Subcutaneous abdominal adipose tissue (tissue), 5 donors: ENCODE measurements around the gene KIR2DL3.
"Not testable (repeated sequence)": the region's sequence is repeated elsewhere in the genome, so short reads cannot be mapped to it uniquely, and the experiment has no call there.

Experiments
- H3K27ac ChIP-seq: one replicate; pipeline ENCODE4 v1.7.0; 2013; ENCODE audit warnings: low read depth, mild to moderate bottlenecking, inconsistent platforms, low read length, moderate library complexity
- H3K27me3 ChIP-seq, 5 donors: one replicate each; pipeline ENCODE4 v1.7.0; 2013; ENCODE audit warnings: low read length in 5 of 5, inconsistent platforms in 1 of 5; ENCODE audit not compliant: control insufficient read depth in 5 of 5, insufficient read depth in 4 of 5
- H3K36me3 ChIP-seq, 5 donors: one replicate each; pipeline ENCODE4 v1.7.0; 2013; ENCODE audit warnings: low read length in 5 of 5; ENCODE audit not compliant: control insufficient read depth in 5 of 5, insufficient read depth in 5 of 5
- H3K4me1 ChIP-seq, 5 donors: one replicate each; pipeline ENCODE4 v1.7.0; 2013; ENCODE audit warnings: low read length in 5 of 5, mild to moderate bottlenecking in 3 of 5, moderate library complexity in 1 of 5; ENCODE audit not compliant: control insufficient read depth in 5 of 5, insufficient read depth in 5 of 5
- H3K4me3 ChIP-seq, 5 donors: one replicate each; pipeline ENCODE4 v1.7.0; 2013; ENCODE audit warnings: low read length in 5 of 5, low read depth in 1 of 5
- H3K9ac ChIP-seq, 5 donors: one replicate each; pipeline ENCODE4 v1.7.0; 2013; ENCODE audit warnings: low read length in 5 of 5, mild to moderate bottlenecking in 4 of 5, moderate library complexity in 3 of 5
- H3K9me3 ChIP-seq, 5 donors: one replicate each; pipeline ENCODE4 v1.7.0; 2013; ENCODE audit warnings: low read length in 5 of 5; ENCODE audit not compliant: control insufficient read depth in 5 of 5
- donor health status: healthy.
- donor health status: healthy.
- donor health status: healthy.
- donor health status: healthy.
- donor health status: healthy.

KIR2DL3 gene

DNA sequence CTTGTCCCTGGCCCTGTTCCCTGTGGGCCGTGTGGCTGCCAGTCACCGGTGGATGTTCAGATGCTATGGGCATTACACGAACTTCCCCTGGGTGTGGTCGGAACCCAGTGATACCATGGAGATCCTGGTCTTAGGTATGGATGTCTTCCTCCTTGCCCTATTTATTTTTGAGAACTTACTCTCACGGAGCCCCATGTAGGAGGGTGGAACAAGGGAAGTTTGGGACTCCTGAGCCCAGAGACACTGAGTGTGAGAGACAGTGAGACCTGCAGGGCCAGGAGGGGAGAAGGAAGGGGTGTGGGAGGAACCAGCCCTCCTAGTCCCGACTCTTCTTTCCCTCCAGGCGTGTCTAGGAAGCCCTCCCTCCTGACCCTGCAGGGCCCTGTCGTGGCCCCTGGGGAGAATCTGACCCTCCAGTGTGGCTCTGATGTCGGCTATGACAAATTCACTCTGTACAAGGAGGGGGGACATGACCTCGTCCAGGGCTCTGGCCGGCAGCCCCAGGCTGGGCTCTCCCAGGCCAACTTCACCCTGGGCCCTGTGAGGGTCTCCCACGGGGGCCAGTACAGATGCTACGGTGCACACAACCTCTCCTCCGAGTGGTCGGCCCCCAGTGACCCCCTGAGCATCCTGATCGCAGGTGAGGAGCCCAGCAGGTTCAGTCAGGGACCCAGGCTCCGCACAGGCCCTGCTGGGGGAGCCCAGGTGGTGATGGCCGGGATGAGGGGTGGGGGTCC lies 28.9 kb upstream of the KIR2DL3 start:
- Histone ChIP-seq H3K4me1 (no peaks in the 10 kb centered on the region), H3K4me3 (no peak overlapping the region), H3K9me3 (no peaks in the 10 kb centered on the region), H3K9ac (no peak overlapping the region), H3K27me3 (peaks cover 7 to 17% (median 11%) of the 10 kb centered on the region in 5 donors), H3K36me3 (no peaks in the 10 kb centered on the region), H3K27ac (no peak overlapping the region)

DNA sequence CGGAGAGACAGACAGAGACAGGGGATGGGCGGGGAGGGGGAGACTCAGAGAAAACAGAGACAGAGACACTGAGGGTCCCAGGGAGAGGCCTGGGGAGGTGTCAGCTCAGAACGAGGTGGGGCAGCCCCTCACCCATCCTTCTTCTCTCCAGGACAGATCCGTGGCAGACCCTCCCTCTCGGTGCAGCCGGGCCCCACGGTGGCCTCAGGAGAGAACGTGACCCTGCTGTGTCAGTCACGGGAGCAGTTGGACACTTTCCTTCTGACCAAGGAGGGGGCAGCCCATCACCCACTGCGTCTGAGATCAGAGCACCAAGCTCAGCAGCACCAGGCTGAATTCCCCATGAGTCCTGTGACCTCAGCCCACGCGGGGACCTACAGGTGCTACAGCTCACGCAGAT lies 28.4 kb upstream of the KIR2DL3 start:
- peaks cover 7 to 17% (median 8%) of the 10 kb centered on the region in 5 donors for H3K27me3 ChIP-seq
- H3K4me3 ChIP-seq, H3K9me3 ChIP-seq, H3K36me3 ChIP-seq, H3K27ac ChIP-seq, H3K9ac ChIP-seq, H3K4me1 ChIP-seq: not testable (repeated sequence)

DNA sequence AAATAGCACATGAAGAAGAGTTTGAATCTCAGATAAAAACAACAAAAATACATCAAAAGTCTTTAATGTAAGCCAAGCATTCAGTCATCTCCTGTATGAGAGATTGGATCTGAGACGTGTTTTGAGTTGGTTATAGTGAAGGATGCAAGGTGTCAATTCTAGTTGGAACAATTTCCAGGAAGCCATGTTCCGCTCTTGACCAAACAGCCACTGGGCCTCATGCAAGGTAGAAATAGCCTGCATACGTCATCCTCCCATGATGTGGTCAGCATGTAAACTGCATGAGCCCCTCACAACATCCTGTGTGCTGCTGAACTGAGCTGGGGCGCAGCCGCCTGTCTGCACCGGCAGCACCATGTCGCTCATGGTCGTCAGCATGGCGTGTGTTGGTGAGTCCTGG lies 14.2 kb upstream of the KIR2DL3 start, which contains the start of gene KIR3DL3:
TSS of gene KIR3DL3 (plus strand) at position 301 of the 400 bp plus-strand sequence. CDS start at position 356, 55 bp downstream.
- no peak within 1 kb of the TSS for H3K27ac ChIP-seq
- H3K9me3 ChIP-seq: peaks cover 3 to 32% (median 13%) of the 10 kb centered on the region in 5 donors
- no peak within 1 kb of the TSS for H3K9ac ChIP-seq
- no peaks in the 10 kb centered on the region for H3K4me1 ChIP-seq
- H3K27me3 ChIP-seq: peaks cover 0 to 8% (median 0%) of the 10 kb centered on the region in 5 donors
- H3K4me3 ChIP-seq: no peak within 1 kb of the TSS
- H3K36me3 ChIP-seq: no peaks in the 10 kb centered on the region

DNA sequence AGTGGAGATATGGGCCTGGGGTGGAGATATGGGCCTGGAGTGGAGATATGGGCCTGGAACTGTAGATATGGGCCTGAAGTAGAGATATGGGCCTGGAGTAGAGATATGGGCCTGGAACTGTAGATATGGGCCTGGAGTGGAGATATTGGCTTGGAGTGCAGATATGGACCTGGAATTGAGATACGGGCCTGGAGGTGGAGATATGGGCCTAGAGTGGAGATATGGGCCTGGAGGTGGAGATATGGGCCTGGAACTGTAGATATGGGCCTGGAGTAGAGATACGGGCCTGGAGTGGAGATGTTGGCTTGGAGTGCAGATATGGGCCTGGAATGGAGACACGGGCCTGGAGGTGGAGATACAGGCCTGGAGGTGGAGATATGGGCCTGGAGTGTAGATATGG lies 13.7 kb upstream of the KIR2DL3 start:
- peaks cover 0 to 8% (median 0%) of the 10 kb centered on the region in 5 donors for H3K27me3 ChIP-seq
- H3K9ac ChIP-seq: no peak overlapping the region
- H3K36me3 ChIP-seq: no peaks in the 10 kb centered on the region
- no peaks in the 10 kb centered on the region for H3K4me1 ChIP-seq
- H3K27ac ChIP-seq: no peak overlapping the region
- peaks cover 3 to 27% (median 11%) of the 10 kb centered on the region in 5 donors for H3K9me3 ChIP-seq
- no peak overlapping the region for H3K4me3 ChIP-seq

DNA sequence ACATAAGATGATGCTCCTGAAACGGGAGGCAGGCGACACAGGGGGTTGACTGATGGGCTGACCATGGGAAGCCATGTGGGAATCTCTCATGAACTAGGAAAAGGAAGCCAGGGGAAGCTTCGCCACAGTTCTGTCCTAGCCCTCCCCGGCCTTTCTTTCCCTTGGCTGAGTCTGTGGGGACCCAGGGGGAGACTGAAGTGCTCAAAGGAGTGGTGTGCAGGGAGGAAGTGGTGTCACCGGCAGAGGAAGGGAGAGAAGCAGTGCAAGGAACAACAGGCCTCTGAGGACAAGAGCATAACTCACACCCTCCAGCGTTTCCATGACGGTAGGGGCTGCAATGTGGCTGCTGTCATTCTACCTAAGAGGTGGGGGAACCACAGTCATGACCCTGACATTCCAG lies 13.0 kb upstream of the KIR2DL3 start:
- Histone ChIP-seq H3K27me3 (peaks cover 0 to 8% (median 0%) of the 10 kb centered on the region in 5 donors), H3K36me3 (no peaks in the 10 kb centered on the region), H3K27ac (no peak overlapping the region), H3K9ac (no peak overlapping the region), H3K9me3 (peaks cover 3 to 23% (median 11%) of the 10 kb centered on the region in 5 donors), H3K4me3 (no peak overlapping the region), H3K4me1 (no peaks in the 10 kb centered on the region)

DNA sequence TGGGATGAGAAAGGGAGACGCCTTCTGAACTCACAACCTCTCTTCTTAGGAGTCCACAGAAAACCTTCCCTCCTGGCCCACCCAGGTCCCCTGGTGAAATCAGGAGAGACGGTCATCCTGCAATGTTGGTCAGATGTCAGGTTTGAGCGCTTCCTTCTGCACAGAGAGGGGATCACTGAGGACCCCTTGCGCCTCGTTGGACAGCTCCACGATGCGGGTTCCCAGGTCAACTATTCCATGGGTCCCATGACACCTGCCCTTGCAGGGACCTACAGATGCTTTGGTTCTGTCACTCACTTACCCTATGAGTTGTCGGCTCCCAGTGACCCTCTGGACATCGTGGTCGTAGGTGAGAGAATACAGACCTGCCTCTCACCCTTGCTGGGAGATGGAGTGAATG lies 10.8 kb upstream of the KIR2DL3 start:
- Histone ChIP-seq H3K9ac (no peak overlapping the region), H3K27me3 (peaks cover 0 to 8% (median 0%) of the 10 kb centered on the region in 5 donors), H3K27ac (no peak overlapping the region), H3K9me3 (peaks cover 0 to 3% (median 3%) of the 10 kb centered on the region in 5 donors), H3K4me1 (no peaks in the 10 kb centered on the region), H3K4me3 (no peak overlapping the region), H3K36me3 (no peaks in the 10 kb centered on the region)

DNA sequence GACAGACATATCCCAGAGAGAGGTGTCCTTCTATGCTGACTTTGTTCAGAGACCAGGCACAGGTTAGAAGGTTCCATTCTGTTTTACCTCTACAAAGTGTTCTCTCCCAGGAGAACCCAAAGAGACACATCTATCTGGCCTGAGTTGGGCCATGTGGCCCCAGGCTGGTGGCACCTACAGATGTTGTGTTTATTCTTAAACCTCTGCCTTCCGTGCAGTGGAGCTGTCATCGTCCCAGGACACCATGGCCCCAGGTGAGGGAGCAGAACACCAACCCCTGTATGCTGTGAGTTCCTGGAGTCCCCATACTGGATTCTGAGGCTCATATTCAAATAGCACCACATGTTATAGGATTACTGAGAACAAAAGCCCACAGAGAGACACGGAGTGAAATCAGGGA lies 10.1 kb upstream of the KIR2DL3 start:
- H3K9me3 ChIP-seq: peaks cover 0 to 3% (median 3%) of the 10 kb centered on the region in 5 donors
- no peaks in the 10 kb centered on the region for H3K36me3 ChIP-seq
- no peak overlapping the region for H3K27ac ChIP-seq
- no peak overlapping the region for H3K9ac ChIP-seq
- peaks cover 0 to 8% (median 0%) of the 10 kb centered on the region in 5 donors for H3K27me3 ChIP-seq
- no peak overlapping the region for H3K4me3 ChIP-seq
- H3K4me1 ChIP-seq: no peaks in the 10 kb centered on the region

DNA sequence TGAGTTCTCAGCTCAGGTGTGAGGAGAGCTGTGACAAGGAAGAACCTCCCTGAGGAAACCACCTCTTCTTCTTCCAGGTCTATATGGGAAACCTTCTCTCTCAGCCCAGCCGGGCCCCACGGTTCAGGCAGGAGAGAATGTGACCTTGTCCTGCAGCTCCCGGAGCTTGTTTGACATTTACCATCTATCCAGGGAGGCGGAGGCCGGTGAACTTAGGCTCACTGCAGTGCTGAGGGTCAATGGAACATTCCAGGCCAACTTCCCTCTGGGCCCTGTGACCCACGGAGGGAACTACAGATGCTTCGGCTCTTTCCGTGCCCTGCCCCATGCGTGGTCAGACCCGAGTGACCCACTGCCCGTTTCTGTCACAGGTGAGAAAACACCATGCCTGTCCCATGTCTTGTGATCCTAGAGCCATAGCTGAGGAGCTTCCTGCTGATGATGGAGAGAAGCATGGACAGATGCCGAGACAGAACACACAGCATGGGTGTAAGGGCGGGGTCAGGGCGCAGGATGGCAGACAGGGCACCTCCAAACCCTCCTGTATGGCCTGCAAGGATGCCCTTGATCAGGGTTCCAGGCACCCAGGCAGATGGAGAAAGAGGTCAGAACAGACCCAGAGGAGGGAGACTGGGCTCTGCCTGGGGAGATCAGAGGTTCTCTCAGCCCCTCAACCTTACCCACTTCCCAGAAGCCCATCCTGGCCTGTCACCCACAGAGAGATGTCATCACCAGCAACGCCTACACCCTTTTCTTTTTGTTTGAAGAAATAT lies 8.7 kb upstream of the KIR2DL3 start:
- Histone ChIP-seq H3K4me3 (no peak overlapping the region), H3K9ac (no peak overlapping the region), H3K27me3 (peaks cover 0 to 8% (median 0%) of the 10 kb centered on the region in 5 donors), H3K27ac (no peak overlapping the region), H3K4me1 (no peaks in the 10 kb centered on the region), H3K9me3 (peaks cover 0 to 10% (median 5%) of the 10 kb centered on the region in 5 donors), H3K36me3 (no peaks in the 10 kb centered on the region)

DNA sequence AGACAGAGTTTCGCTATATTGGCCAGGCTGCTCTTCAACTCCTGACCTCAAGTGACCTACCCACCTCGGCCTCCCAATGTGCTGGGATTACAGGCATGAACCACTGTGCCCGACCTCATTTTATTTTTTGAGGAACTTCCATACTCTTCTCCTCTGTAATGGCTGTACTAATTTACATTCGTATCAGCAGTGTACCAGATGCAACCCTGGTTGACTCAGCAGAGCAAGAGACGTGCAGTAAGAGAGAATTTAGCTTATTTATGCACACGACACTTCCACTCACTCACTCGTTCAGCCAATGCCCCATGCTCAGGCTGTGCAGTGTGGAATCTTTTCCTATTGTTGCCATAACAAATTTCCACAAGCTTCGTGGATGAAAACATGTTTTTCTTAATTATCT lies 7.1 kb upstream of the KIR2DL3 start:
- Histone ChIP-seq H3K9ac (no peak overlapping the region), H3K27ac (no peak overlapping the region), H3K4me3 (no peak overlapping the region), H3K27me3 (peaks cover 0 to 8% (median 0%) of the 10 kb centered on the region in 5 donors), H3K4me1 (no peaks in the 10 kb centered on the region), H3K9me3 (peaks cover 0 to 10% (median 5%) of the 10 kb centered on the region in 5 donors), H3K36me3 (no peaks in the 10 kb centered on the region)

DNA sequence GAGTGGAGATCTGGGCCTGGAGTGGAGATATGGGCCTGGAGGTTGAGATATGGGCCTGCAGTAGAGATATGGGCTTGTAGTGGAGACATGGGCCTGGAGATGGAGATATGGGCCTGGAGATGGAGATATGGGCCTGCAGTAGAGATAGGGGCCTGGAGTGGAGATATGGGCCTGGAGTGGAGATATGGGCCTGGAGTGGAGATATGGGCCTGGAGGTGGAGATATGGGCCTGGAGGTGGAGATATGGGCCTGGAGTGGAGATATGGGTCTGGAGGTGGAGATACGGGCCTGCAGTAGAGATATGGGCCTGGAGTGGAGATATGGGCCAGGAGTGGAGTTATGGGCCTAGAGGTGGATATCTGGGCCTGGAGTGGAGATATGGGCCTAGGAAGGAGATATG lies 402 bp downstream of the KIR2DL3 start:
- H3K9me3 ChIP-seq: peaks cover 0 to 7% (median 3%) of the 10 kb centered on the region in 5 donors
- no peaks in the 10 kb centered on the region for H3K4me1 ChIP-seq
- H3K27me3 ChIP-seq: peaks cover 0 to 4% (median 0%) of the 10 kb centered on the region in 5 donors
- no peak overlapping the region for H3K4me3 ChIP-seq
- no peak overlapping the region for H3K9ac ChIP-seq
- H3K36me3 ChIP-seq: no peaks in the 10 kb centered on the region
- no peak overlapping the region for H3K27ac ChIP-seq
